Fibroblast of peridontal ligament (primary cell): ENCODE results near the gene AKNAD1.
"Not testable (repeated sequence)": the region's sequence is repeated elsewhere in the genome, so short reads cannot be mapped to it uniquely, and the experiment has no call there.

Experiments used
- DNase-seq: peaks from one replicate; pipeline ENCODE4 v3.0.0-alpha.2; 2010; ENCODE audit errors: extremely low read depth

AKNAD1 gene

DNA sequence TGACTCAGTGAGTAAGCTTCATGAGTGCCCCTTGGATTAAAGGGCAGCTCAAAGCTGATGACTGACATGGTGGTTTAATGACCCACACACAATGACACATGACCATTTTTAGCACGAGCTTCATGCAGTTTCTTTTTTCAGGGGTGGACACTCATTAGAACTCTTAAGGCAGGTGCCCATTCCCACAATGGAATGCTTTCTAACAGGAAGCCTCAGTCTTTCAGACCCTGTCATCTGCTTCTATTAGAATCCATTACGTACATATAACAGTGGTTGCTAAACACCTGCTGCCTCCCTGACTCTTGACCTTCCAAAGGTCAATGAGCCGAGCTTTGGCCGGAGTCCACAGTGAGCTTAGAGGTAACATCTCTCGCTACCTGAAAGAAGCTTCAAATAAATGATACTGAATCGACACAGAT, 27.4 kb downstream of the AKNAD1 start:
- DNase-seq = no peak

DNA sequence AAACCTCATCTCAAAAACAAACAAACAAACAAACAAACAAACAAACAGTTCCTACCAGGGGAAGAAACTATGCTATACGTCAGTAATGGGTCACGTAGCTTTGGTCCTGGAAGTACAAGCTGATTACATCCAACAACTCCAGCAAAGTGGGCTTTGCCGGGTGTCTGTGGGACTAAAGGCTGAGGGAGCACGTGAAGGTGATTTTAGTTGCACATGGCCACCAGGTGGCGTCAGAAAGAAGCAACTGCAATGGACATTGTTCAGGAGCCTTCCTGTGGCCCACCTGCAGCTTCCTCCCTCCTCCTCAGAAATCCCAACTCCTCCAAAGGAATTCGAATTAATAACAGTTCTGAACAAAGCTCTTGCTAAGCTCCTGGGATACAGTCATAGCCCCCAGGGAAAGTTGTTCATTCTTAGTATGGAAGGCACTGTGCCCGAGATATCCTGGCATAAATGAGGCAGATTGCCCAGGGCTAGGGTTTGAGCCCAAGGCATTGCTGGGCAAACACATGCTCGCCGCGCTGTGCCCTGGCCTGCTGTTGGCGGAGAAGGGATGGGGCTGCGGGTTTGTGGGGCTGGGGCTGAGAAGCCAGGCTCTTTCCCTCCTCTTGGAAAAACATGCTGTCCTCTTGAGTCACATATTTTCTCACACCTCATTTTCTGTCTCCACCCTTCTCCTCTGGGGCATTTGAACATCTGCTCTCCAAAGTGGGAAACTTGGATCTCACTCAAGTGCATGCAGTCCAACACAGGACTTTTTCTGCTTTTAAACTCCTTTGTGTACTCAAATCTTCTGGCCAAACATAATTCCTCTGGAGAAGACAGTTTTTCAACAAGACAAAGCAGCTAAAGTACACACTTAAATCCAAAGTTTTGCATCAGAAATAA, 28.6 kb downstream of the AKNAD1 start:
- DNase-seq = peak; percentile 72

DNA sequence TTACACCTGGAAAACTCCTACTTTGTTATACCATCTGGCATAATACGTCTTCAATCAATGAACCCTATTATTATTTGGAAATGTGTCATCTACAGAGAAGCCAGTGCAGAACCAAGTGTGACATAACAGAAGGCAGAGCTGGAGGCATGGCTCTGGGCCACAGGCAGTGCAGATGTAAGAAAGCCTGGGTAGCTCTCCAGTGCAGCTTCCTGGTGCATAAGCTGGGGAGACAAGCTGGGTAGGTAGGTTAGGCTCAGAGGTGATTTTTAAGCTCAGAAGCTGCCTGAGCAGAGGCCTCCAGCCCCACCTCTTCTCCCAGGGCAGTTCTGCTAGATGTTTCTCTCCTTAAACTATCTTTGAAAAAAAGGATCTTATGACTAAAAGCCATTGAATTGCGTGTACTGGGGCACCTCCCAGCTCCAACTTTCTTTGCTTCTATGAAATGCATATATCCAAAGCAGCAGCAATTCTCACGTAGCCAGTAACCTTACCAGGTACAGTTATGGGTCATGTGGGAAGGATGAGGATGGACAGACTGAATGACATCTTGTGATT, 30.7 kb downstream of the AKNAD1 start:
- no peak for DNase-seq

DNA sequence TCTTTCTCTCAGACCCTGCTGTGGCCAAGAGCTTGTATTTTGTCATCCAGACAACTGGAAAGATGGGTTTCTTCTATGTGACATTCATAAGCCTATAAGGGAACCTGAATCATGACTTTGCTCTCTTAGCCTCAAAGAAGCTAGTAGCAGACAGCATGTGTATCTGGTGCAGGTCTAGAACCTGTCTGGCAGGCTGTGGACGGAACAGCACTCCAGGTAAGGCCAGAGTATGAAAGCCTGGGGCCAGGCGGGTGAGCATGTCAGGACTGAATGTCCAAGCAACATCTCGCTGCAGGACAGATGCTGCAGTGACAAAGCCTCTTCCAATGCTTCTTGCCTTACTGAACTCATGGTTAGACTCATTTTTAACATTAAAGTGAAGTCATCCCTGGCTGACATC, 32.8 kb downstream of the AKNAD1 start:
- DNase-seq = no peak

DNA sequence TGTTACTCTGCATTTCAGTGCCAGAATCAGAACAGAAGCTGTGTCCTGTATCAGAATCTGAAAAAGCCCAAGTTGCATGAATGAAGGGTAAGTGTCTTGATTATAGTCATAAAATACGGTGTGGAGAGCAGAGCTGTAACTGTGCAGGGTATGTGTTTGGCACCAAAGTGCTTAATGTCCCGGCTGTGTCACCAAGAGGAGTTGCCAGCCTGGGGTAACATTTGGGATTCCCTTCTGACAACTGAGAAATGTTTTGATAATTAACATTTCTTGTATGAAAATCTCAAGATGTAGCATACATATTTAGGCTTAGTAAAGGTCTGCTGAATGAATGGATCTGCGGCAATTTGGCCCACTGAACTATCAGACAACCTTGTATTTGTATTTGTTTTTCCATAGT, 33.3 kb downstream of the AKNAD1 start:
- no peak for DNase-seq

DNA sequence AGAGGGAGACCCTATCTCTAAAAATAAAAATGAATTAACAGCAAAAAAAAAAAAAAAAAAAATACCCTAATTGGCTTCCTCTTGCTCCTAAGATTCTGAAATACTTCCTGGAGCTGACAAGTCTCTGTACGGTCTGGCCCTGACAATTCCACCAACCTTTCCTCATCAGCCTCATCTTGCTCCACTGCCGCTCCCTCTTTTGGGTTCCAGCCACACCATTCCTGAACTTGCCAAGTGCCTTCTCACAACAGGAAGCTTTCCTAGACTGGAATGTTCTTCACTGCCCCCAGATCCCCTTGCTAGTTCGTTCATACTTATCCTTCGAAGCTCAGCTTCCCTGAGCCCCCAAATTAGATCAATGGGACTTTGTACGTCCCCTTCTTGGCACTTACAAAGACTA, 37.0 kb downstream of the AKNAD1 start:
- no peak for DNase-seq

DNA sequence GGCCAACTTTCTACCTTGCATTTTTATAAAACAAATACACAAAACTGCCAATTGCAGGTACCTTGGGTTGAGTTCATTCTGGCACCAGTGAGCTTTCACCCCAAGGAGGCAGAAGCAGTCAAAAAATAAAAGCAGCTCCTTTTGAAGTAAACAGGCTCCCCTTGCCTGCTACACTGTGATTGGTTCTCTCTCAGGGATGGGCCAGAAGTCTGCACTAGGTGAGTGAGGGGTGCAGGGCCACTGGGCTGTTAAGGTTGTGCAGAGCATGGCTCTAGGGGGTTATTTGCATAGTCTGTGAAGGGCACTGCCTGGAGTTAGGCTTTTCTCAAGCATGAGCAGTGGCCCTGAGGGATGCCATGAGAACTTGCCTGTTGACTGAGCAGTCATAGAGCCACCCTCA, 39.1 kb downstream of the AKNAD1 start:
- DNase-seq = no peak

DNA sequence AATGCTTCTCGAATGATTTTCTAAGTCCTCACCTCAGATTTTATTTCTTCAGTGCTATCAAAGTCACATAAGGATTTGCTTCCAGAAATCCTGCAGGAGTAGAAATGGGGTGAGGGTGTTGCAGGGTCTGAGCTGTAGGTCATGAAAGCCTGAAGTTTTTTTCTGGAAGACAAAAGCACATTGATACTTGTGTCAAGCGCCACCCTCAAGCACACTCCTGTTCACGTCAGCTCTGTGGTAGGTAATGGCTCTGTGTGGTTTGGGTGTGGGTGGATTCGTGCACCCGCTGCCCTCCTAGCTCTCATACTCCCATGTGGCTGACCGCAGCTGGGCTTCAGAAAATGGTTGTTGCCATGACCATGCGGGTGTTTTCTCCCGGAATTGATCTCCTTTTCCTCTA, 39.9 kb downstream of the AKNAD1 start:
- peak; percentile 88 for DNase-seq

DNA sequence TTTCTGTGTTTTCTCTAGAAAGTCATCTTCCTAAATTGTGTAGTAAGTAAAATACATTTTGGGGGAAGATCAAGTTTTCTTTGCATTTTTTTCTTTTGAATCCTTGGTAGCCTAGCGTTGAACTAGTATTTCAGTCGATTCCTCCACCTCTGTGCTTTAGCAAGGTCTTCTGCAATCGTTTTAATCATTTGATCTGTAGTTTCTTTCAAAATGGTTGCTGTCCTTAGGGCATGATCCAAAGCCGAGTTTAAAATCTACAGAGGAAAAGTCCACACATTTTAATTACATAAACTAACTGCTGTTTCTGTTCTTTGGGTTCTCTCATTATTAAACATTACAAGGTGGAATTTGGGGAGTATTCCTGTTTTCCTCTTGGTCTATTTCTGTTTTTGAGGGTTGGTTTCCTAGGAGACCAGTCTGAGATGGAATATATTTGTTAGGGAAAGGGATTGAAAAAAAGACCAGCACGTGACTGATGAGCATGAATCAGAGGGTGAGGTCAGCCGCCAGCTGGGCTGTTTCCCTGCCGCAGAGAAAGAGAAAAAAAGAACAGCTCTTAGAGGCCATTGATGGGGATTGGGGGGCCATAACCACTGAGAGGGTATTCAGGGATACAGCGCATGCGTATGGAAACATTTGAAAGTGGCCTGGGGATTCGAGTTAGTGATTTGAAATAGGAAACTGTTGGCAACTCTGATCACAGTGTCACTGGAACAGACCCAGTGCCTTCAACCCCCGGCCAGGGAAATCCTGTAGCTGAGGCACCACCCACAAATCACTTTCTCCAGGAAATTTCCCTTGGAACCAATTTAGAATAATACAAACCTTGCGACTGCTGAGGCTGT, 40.6 kb downstream of the AKNAD1 start:
- peak; percentile 97 for DNase-seq

DNA sequence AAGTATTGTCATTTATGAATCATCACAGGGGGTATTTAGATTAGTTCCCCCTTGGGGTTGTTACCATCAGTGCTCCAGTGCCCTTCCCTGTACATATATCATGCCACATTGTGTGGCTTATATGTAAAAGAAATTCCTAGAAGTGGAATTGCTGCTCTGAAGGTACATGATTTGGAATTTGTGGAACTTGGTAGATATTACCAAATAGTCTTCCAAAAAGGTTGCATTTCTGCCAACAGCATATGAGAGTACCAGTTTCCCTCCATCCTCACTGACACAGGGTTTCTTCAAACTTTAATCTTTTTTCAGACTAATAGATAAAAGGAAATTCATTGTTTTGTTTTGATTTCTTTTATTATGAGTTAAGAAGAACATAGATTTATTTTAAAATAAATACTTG, 41.3 kb downstream of the AKNAD1 start:
- DNase-seq = peak; percentile 23

DNA sequence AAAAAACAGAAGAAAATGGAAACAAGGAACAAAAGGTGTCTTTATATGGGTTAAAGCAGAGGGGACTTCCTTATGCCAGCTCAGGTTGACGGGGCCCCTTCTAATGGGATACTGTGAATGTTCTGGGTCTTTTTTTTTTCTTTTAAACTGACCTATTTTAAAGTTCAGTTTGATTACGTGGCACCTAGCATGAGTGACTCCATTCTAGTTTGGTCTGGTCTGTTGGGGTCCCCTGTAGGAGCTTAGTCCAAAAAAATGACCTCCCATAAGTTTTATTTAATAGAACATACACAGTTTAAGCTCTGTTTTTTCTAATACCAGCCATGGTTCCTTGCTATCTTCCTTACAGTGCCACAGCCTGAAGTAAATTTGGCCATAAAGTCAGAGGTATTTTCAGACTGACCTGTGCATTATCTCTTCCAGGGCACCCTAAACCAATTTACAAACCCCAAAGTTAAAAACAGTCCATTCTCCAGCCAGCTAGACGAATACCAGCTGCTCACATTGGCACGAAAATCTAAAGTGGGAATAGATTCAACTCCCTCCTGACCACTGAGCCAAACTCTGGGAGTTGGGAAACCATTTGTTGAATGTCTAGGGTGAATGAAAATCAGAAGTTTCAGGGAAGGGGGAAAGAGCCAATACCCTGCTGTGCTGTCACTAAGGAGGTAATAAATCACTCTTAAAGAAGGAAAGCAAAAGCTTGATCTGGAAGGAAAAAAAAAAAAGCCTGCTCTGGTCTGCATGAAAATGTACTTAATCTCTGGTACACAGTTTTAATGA, 42.4 kb downstream of the AKNAD1 start:
- DNase-seq = peak; percentile 91

DNA sequence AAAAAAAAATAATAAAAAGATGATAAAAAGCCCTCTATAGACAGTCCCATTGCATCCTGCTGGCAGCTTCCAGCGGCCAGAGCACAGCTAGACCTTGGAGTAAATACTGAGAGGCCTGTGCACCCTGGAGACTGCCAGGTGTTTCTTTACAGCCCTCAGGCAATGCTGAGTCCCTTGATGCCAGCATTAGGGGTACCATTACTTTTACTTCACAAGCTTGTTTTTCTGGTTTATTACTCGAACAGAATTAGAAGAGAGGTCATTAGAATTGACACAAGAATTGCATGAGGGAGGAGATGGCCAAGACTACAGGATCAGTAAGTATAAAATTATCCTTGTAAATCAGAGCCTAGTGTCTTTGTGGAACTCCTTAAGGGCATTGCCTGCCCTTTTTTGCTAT, 43.6 kb downstream of the AKNAD1 start:
- no peak for DNase-seq

DNA sequence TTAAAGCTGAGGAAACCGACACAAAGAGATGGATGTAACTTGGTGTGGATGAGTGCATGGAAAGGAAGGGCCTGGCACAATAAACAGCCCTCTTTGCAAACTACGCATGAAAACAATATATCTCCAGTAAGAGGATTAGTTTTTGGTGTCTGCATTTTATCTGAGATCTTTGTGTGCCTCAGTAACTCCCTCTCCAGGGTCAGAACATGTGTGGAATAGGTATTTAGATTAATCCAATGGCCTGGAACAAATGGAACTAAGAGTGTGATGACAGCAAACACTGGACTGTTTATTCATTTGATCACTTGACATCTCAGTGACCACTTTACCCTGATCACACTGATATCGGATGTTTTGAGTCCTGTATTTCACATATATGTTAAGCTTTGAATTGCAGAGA, 45.3 kb downstream of the AKNAD1 start:
- no peak for DNase-seq

DNA sequence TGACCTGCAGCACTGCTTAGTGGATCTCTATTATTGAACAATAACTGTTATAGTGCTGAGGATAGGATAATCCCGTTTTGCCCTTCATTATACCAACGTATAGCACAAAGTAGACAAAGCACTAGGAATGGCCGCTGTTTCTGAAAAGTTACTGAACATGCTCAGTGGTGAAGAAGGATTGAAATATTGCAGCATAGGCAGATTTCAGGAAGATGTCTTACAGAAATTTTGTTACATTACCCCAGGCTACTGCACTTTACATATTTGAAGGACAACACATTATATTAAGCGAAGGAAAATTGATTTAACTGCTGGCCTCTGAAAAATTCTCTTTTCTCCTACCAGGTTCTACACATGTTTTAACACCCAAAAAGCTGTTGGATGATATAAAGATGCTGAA, 48.5 kb downstream of the AKNAD1 start:
- DNase-seq = no peak

DNA sequence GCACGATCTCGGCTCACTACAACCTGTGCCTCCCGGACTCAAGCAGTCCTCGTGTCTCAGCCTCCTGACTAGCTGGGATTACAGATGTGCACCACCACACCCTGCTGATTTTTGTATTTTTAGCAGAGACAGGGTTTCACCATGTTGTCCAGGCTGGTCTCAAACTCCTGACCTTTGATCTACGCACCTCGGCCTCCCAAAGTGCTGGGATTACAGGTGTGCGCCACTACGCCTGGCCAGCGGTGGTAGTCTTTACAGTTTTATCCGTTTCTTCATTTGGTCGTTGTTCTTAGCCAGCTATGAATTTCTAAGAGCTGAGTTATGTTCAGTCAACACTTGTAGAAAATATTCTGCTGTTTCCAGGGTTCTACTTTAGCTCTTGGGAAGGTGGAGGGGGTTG, 53.3 kb downstream of the AKNAD1 start:
- no peak for DNase-seq

DNA sequence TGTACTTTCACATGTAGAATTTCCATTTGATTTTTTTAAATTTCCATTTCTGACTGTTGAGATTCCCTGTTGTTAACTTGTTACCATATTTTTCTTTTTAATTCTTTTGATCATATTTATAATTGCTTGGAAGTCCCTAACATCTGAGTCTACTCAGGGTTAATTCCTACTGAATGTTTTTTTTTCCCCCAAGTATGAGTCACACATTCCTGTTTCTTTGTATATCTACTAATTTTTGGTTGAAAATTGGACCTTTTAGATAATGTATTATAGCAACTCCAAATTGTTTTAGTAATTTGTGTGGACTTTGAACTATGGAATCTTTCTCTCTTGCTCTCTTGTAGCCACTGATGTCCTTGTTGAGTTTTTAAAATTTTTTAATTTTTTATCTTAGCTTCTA, 55.8 kb downstream of the AKNAD1 start:
- DNase-seq = peak; percentile 64

DNA sequence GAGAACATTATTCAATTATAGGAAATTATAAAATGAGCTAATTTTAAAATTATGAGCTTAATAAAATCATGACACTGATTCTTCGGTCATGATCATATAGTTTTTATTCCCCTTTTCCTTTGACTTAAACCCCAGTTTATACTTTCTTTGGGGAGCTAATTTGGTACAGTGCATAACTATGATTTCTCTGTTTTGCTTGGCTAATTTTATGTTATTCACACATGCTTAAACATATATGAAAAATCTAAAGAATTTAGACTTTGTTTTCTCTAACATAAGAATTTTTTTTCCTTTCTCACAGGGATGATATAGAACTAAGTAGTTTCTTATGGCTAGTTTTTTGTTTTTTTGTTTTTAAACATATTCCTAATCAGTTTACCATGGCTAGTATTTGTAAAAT, 57.9 kb downstream of the AKNAD1 start:
- no peak for DNase-seq

DNA sequence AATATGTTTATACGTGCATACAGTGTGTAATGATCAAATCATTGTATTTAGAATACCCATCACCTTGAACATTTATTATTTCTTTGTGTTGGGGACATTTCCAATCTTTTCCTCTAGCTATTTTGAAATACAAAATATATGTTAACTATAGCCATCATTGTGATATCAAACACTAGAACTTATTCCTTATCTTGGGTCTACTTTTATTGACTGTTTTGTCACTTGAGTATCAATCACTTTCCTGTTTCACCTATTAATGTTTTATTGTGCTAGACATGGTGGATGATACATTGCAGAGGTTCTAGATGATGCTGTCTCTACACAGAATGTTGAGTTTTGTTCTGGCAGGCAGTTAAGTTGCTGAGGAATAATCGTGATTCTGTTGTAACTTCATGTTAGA, 64.5 kb downstream of the AKNAD1 start:
- DNase-seq = no peak

DNA sequence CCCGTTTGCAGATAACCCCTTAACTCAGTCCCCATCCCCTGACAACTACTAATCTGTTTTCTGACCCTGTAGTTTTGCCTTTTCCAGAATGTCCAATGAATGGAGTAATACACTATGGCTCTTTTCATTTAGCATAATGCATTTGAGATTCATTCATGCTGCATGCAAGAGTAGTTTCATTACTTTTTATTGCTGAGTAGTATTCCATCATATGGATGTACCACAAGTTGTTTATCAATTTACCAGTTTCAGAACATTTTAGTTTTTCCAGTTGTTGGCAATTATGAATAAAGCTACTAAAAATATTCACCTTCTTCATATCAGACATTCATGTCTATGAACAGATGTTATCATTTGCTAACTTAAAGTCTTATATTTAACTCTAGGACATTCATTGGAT, 65.1 kb downstream of the AKNAD1 start:
- no peak for DNase-seq

DNA sequence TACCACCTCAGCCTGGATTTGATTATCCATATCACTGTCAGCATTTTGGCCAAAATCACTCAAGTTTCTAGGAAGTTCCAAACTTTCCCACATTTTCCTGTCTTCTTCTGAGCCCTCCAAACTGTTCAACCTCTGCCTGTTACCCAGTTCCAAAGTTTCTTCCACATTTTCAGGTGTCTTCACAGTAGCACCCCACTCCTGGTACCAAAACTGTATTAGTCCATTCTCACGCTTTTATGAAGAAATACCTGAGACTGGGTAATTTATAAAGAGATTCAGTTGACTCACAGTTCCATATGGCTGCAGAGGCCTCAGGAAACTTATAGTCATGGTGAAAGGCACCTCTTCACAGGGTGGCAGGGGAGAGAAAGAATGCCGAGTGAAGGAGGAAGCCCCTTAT, 71.0 kb downstream of the AKNAD1 start:
- DNase-seq = no peak

DNA sequence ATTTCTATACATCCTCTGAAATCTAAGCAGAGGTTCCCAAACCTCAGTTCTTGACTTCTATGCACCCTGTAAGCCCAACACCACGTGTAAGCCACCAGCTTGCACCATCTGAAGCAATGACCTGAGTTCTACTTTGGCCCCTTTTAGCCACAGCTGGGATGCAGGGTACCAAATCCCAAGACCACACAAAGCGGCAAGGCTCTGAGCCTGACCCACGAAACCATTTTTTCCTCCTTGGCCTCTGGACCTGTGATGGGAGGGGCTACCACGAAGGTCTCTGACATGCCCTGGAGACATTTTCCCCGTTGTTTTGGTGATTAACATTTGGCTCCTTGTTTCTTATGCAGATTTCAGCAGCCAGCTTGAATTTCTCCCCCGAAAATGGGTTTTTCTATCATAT, 71.6 kb downstream of the AKNAD1 start:
- DNase-seq = no peak

DNA sequence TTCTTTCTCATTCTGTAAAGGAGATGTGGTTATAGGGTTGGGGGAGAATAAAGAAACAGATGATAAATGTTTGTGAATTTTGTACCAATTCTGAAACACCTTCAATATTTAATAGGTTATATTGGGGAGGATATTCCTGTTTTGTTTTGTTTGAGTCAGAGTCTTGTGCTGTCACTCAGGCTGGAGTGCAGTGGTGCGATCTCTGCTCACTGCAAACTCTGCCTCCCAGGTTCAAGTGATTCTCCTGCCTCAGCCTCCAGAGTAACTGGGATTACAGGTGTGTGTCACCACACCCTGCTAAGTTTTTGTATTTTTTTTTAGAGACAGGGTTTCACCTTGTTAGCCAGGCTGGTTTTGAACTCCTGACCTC, 75.3 kb downstream of the AKNAD1 start:
- DNase-seq = not testable (repeated sequence)
